HepG2 (cell line): ENCODE results near the gene CFAP97D1. TPM values are rescaled to one million over a fixed set of nuclear protein-coding genes. Genes with fewer than 3 reads are reported as not detected.

Experiments
- BCL3 ChIP-seq: sonication (generic); formaldehyde crosslinking; IDR thresholded peaks from 2 replicates; pipeline ENCODE4 v1.5.1; 2020; ENCODE audit warnings: mild to moderate bottlenecking, missing genetic modification reagents, moderate library complexity
- BRF2 ChIP-seq: sonication (generic); formaldehyde crosslinking; IDR thresholded peaks from 2 replicates; pipeline ENCODE4 v1.8.1; 2022; ENCODE audit warnings: mild to moderate bottlenecking, missing genetic modification reagents
- CREB1 ChIP-seq, 2 experiments: fragments of 450-650 bp in 1 of 2; IDR thresholded peaks; 2 replicates each; pipeline ENCODE4 v1.6.1; 2016 to 2017; ENCODE audit warnings: control low read depth in 1 of 2, mild to moderate bottlenecking in 1 of 2, missing compliant biosample characterization in 1 of 2, missing genetic modification characterization in 1 of 2
- ELF4 ChIP-seq: sonication (generic); formaldehyde crosslinking; IDR thresholded peaks from 2 replicates; pipeline ENCODE4 v1.5.0; 2020; ENCODE audit warnings: missing genetic modification reagents, mild to moderate bottlenecking, moderate library complexity, borderline replicate concordance
- HHEX ChIP-seq: IDR thresholded peaks from 2 replicates; pipeline ENCODE4 v1.6.1; 2016; ENCODE audit warnings: control low read depth
- HNF1A ChIP-seq, 2 experiments: sonication (generic) in 1 of 2; formaldehyde crosslinking in 1 of 2; IDR thresholded peaks; 2 replicates each; pipeline versions ENCODE4 v1.4.0 to v1.6.1; 2016 to 2020; ENCODE audit warnings: borderline replicate concordance in 1 of 2, low read depth in 1 of 2, mild to moderate bottlenecking in 1 of 2, missing genetic modification reagents in 1 of 2
- NPAS2 ChIP-seq: sonication (generic); formaldehyde crosslinking; IDR thresholded peaks from 2 replicates; pipeline ENCODE4 v1.8.0; 2022; ENCODE audit warnings: mild to moderate bottlenecking, missing genetic modification reagents, borderline replicate concordance
- THAP9 ChIP-seq: sonication (generic); formaldehyde crosslinking; IDR thresholded peaks from 2 replicates; pipeline ENCODE4; 2020; ENCODE audit warnings: missing genetic modification reagents, mild to moderate bottlenecking, borderline replicate concordance
- YY1 ChIP-seq: IDR thresholded peaks from 2 replicates; pipeline ENCODE4 v1.6.1; 2011; ENCODE audit warnings: low read length, low read depth, moderate library complexity, mild to moderate bottlenecking; ENCODE audit not compliant: insufficient read depth, insufficient replicate concordance
- ZFAT ChIP-seq: sonication (generic); formaldehyde crosslinking; conservative IDR thresholded peaks from 2 replicates; pipeline ENCODE4 v1.8.1; 2023; ENCODE audit warnings: missing genetic modification reagents, inconsistent platforms
- ZNF333 ChIP-seq: sonication (generic); formaldehyde crosslinking; IDR thresholded peaks from 2 replicates; pipeline ENCODE4 v1.4.0; 2020; ENCODE audit warnings: mild to moderate bottlenecking, missing genetic modification reagents, borderline replicate concordance
- ZNF513 ChIP-seq: sonication (generic); formaldehyde crosslinking; conservative IDR thresholded peaks from 2 replicates; pipeline ENCODE4 v1.5.0; 2020; ENCODE audit warnings: missing genetic modification reagents
- ZNF589 ChIP-seq: sonication (generic); formaldehyde crosslinking; conservative IDR thresholded peaks from 2 replicates; pipeline ENCODE4 v1.8.0; 2022; ENCODE audit warnings: mild to moderate bottlenecking, moderate library complexity, missing genetic modification reagents
- ZNF724P ChIP-seq: sonication (generic); formaldehyde crosslinking; IDR thresholded peaks from 2 replicates; pipeline ENCODE4 v1.8.0; 2022; ENCODE audit warnings: missing genetic modification reagents, borderline replicate concordance
- ZNF777 ChIP-seq: sonication (generic); formaldehyde crosslinking; IDR thresholded peaks from 2 replicates; pipeline ENCODE4 v1.4.0; 2020; ENCODE audit warnings: missing genetic modification reagents
- polyA plus RNA-seq, 8 experiments: library from polyadenylated mRNA; depleted of rRNA in 3 of 8; stranded (reverse) in 7 of 8; unstranded in 1 of 8; fragments of >200 nt; fragmentation: Illumina TruSeq in 4 of 8; extraction: Trizol in 4 of 8; gene quantifications; 2 replicates each; pipeline versions ENCODE4 v1.2.1 to v1.2.3, GENCODE V29; 2011 to 2016; ENCODE audit warnings: low read depth in 4 of 8, missing spikeins in 1 of 8, mixed read lengths in 1 of 8; ENCODE audit not compliant: insufficient read depth in 1 of 8
- total RNA-seq, 5 experiments: library from RNA; depleted of rRNA; stranded (reverse); fragments of >200 nt; fragmentation: Illumina TruSeq; extraction: Trizol; gene quantifications; 2 replicates each; pipeline ENCODE4 v1.2.3, GENCODE V29; 2016; ENCODE audit warnings: low read depth in 1 of 5

Gene CFAP97D1
- total and polyA plus RNA-seq, 2 of the 13 experiments (the other 11 are each of a cell fraction or from before 2014, with no cell fraction given): 0.02 TPM; not detected in 1

GRCh38 chr17:43778337-43779144 is 1.7 kb upstream of the CFAP97D1 start, which contains the start of gene DUSP3 (continued):
- TF ChIP-seq BCL3 (CRISPR knock-in tag) (peak; percentile 28; the same call in 1 of the 2 replicates), ZFAT (CRISPR knock-in tag) (no peak), ELF4 (no peak), BRF2 (CRISPR knock-in tag) (no peak), NPAS2 (CRISPR knock-in tag) (no peak), HNF1A (IDR thresholded peaks at IDR 0.05; ENCODE audit: low read depth) (no peak), HNF1A (CRISPR knock-in tag; IDR thresholded peaks at IDR 0.05; ENCODE audit: borderline replicate concordance) (peak; percentile 80; the same call in 1 of the 2 replicates), THAP9 (CRISPR knock-in tag) (no peak; the same call in 1 of the 2 replicates), ZNF777 (CRISPR knock-in tag) (peak; percentile 53; the same call in 1 of the 2 replicates), YY1 (peak; percentile 90), ZNF724P (CRISPR knock-in tag) (no peak), CREB1 (IDR thresholded peaks at IDR 0.05) (peak; percentile 96), CREB1 (CRISPR knock-in tag; IDR thresholded peaks at IDR 0.05) (no peak), ZNF513 (peak; percentile 40; the same call in 1 of the 2 replicates), ZNF589 (peak; percentile 86; the same call in 1 of the 2 replicates), ZNF333 (CRISPR knock-in tag) (no peak; the same call in 1 of the 2 replicates), HHEX (CRISPR knock-in tag) (no peak)
